Heart left ventricle (tissue), 16 donors: Measurements from ENCODE around the gene VASH1. TPM values are rescaled to one million over a fixed set of nuclear protein-coding genes. Genes with fewer than 3 reads are reported as not detected.
"Not testable (repeated sequence)": the region's sequence is repeated elsewhere in the genome, so short reads cannot be mapped to it uniquely, and the experiment has no call there.

Source experiments
- ATAC-seq, 4 donors: fragments of 200-7000 bp; cut with Tn5 transposase; one replicate each; pipeline ENCODE4 v1.9.1; 2020 to 2022; ENCODE audit warnings: moderate library complexity in 4 of 4, mild to moderate bottlenecking in 3 of 4, moderate number of reproducible peaks in 1 of 4
- DNase-seq, 5 donors: peaks; one replicate each; pipeline ENCODE4 v3.0.0-alpha.2; 2020
- H3K27ac ChIP-seq, 12 donors: fragments of 200-600 bp; sonication (generic) in 4 of 12; one replicate each; pipeline versions ENCODE4 v1.5.0 to v1.8.0; 2016 to 2022; ENCODE audit warnings: mild to moderate bottlenecking in 2 of 12
- H3K27me3 ChIP-seq, 9 donors: fragments of 200-600 bp; sonication (generic) in 2 of 9; one replicate each; pipeline versions ENCODE4 v1.5.1 to v1.8.0; 2016 to 2022; ENCODE audit warnings: mild to moderate bottlenecking in 3 of 9
- H3K36me3 ChIP-seq, 9 donors: fragments of 200-600 bp; sonication (generic) in 2 of 9; one replicate each; pipeline versions ENCODE4 v1.5.0 to v1.8.0; 2018 to 2022; ENCODE audit warnings: mild to moderate bottlenecking in 2 of 9
- H3K4me1 ChIP-seq, 12 donors: fragments of 200-600 bp; sonication (generic) in 4 of 12; one replicate each; pipeline versions ENCODE4 v1.5.0 to v1.8.0; 2016 to 2022; ENCODE audit warnings: mild to moderate bottlenecking in 3 of 12
- H3K4me3 ChIP-seq, 12 donors: fragments of 200-600 bp; sonication (generic) in 4 of 12; one replicate each; pipeline versions ENCODE4 v1.5.0 to v1.8.0; 2017 to 2022; ENCODE audit warnings: mild to moderate bottlenecking in 9 of 12, moderate library complexity in 4 of 12
- H3K9me3 ChIP-seq, 12 donors: fragments of 200-600 bp; sonication (generic) in 4 of 12; one replicate each; pipeline versions ENCODE4 v1.5.0 to v1.8.0; 2016 to 2022; ENCODE audit warnings: mild to moderate bottlenecking in 1 of 12
- POLR2A ChIP-seq, 2 donors: fragments of 450-650 bp; IDR thresholded peaks; one replicate each; pipeline ENCODE4 v1.6.1; 2017; ENCODE audit warnings: antibody characterized with exemption in 2 of 2, mild to moderate bottlenecking in 2 of 2, moderate library complexity in 2 of 2
- WGBS, 4 donors: extraction: QIAGEN DNeasy Blood & Tissue Kit in 2 of 4; methylation state at CpG; one replicate each; pipeline versions ENCODE4 v1.1.5 to v1.1.7; 2013 to 2018; 5-methylcytosine and 5-hydroxymethylcytosine counted together
- intact Hi-C, 10 donors: fragments of 100-400 bp; cut with DNase I; formaldehyde crosslinking; loops; one replicate each; pipeline versions ENCODE4 v1.11.1 to v1.14.2; 2022
- polyA plus RNA-seq, 2 donors: library from polyadenylated mRNA; stranded (reverse); fragments of 200-250 nt; gene quantifications; one replicate each; pipeline ENCODE4 v1.2.3, GENCODE V29; 2013
- total RNA-seq, 9 donors: library from RNA; depleted of rRNA in 2 of 9; stranded (reverse); fragments of >200 nt in 2 of 9; fragmentation: NEBNext Ultra II Directional in 3 of 9; extraction: Animal tissue kit (Norgen Biotek cat#: 25700) in 3 of 9; gene quantifications; one replicate each; pipeline versions ENCODE4 v1.1.0 to v1.2.4, GENCODE V29; 2016 to 2023
- TF ChIP-seq, protein P1 (sequence below), 12 donors: fragments of 200-600 bp; sonication (generic) in 4 of 12; IDR thresholded peaks; one replicate each; pipeline versions ENCODE4 v1.5.0 to v1.8.0; 2018 to 2022; ENCODE audit warnings: antibody characterized with exemption in 12 of 12, mild to moderate bottlenecking in 5 of 12
- donor health status: ischemic (EF 13 %, LVEDD 7.1; RV severe dilation, severe dysfunction).
- donor health status: healthy with polysubstance abuse.
- donor health status: DM: no; HTN: yes; CAD: no.
- donor health status: DM: no; HTN: no; CAD: no.
- donor health status: ischemic (EF 25% LVEDD 6.9; RV normal size, moderate dysfunction).
- donor health status: ischemic (EF 25% LVEDD 5.7; RV mildly dilated, moderate dysfunction).
- donor health status: healthy.
- donor health status: DM: yes; HTN: yes; CAD: no.
- donor health status: ischemic (EF 35%, LVEDD 5.7; RV mildly dilated, moderate dysfunction).
- donor health status: nonischemic (EF 11% LVEDD 7.7; RV severe dilation, severe dysfunction).
- donor health status: DM: yes; HTN: yes; CAD: no.
- donor health status: PGD.
- donor health status: ischemic (EF 29% LVEDD 5.4; RV normal size, mild dysfunction).
- donor health status: nonischemic (EF 23%, LVEDD 6.1; RV moderate dilation, normal function).

The VASH1 gene
- total and polyA plus RNA-seq, 11 donors: 7.8 to 30.8 (median 11.1) TPM

DNA sequence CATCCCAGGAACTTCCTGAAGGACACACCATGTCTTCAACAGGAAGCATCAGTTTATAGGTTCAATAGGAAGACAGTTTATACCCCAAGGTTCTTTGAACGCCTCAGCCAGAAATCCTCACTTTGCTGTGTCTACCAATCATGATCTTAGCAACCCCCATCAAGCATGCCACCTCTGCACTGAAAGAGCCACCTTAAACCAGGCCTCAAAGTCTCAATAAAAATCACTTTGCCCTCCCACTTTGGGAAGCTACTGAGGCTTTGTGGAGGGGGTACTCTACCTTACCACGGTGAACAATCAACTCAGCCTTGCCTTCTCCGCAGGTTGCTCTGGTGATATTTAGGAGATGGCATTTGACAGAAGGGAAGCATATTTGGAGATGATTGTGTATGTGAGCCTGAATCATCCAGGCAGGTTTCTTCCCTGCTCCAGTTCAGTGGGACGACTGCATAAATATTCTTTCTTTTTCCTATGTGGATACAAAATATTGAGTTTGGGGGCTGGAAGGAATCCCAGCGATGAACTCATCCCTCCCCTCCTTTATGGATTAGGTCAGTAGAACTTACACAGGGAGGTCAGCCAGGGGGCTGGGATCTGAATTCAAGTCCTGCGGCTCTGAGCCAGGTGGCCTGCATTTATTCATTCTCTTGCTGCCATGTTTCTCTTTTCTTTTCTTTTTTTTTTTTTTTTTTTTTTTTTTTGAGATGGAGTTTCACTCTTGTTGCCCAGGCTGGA, 42.8 kb upstream of the VASH1 start:
- 59 to 75% (median 73%) methylated on average over 6 of the region's 6 CpGs for WGBS, 4 donors
- peak in 2 of 5 donors; percentile 40 to 59 for DNase-seq
- intact Hi-C loops: loop anchor here in 8 of 10 donors (5.0 to 10.0 kb wide), 3 partner anchors 44 to 376 kb away; partner anchors contain the start of genes VASH1 (in 5 of the 8) and CIPC (in 1 of the 8)

DNA sequence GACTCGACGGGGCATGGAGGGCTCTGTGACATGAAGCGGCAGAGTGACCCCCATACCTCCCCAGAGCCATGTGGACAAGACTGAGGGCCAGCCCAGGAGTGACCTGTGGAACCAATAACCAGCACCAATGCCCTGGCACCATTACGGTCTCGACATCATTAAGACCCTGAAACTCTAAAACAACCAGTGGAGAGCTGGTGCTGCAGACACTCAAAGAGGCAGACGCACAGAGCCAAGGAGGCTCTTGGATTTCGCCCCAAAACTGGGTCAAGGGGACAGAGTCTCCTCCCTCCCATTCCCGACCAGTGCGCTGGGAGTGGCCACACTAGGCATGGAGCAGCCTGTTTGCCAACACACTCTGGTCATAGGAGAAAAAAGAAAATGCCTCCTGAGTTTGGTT, 41.6 kb upstream of the VASH1 start:
- intact Hi-C loops: loop anchor here in 8 of 10 donors (2.0 to 10.0 kb wide), 4 partner anchors 41 to 375 kb away; partner anchors contain the start of genes VASH1 (in 6 of the 8) and CIPC (in 1 of the 8)
- 70 to 84% (median 80%) methylated on average over 9 of the region's 9 CpGs for whole genome bisulfite sequencing, 4 donors
- H3K36me3 ChIP-seq: no peaks in the 10 kb centered on the region
- TF ChIP-seq, protein P1, sequence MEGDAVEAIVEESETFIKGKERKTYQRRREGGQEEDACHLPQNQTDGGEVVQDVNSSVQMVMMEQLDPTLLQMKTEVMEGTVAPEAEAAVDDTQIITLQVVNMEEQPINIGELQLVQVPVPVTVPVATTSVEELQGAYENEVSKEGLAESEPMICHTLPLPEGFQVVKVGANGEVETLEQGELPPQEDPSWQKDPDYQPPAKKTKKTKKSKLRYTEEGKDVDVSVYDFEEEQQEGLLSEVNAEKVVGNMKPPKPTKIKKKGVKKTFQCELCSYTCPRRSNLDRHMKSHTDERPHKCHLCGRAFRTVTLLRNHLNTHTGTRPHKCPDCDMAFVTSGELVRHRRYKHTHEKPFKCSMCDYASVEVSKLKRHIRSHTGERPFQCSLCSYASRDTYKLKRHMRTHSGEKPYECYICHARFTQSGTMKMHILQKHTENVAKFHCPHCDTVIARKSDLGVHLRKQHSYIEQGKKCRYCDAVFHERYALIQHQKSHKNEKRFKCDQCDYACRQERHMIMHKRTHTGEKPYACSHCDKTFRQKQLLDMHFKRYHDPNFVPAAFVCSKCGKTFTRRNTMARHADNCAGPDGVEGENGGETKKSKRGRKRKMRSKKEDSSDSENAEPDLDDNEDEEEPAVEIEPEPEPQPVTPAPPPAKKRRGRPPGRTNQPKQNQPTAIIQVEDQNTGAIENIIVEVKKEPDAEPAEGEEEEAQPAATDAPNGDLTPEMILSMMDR (IDR thresholded peaks at IDR 0.05): no peak
- no peak for TF ChIP-seq POLR2A (IDR thresholded peaks at IDR 0.05)
- ATAC-seq: peak in 2 of 4 donors; percentile 23 to 26
- H3K9me3 ChIP-seq: no peaks in the 10 kb centered on the region
- H3K27ac ChIP-seq: peak overlapping the region in 11 of 12 donors; percentile 65 to 84 (median 73)
- H3K4me3 ChIP-seq: no peak overlapping the region
- H3K4me1 ChIP-seq: peaks cover 6 to 80% (median 53%) of the 10 kb centered on the region in 12 donors
- H3K27me3 ChIP-seq: no peaks in the 10 kb centered on the region
- peak in 2 of 5 donors; percentile 46 to 56 for DNase-seq

More for the DNA sequence above, 42.8 kb upstream of the VASH1 start:
- Histone ChIP-seq H3K9me3 (no peaks in the 10 kb centered on the region), H3K27ac (peak overlapping the region in 3 of 12 donors; percentile 22 to 54 (median 25)), H3K27me3 (no peaks in the 10 kb centered on the region), H3K4me1 (peaks cover 6 to 84% (median 56%) of the 10 kb centered on the region in 12 donors), H3K4me3 (no peak overlapping the region), H3K36me3 (no peaks in the 10 kb centered on the region)
- TF ChIP-seq POLR2A (IDR thresholded peaks at IDR 0.05): no peak
- TF ChIP-seq, protein P1 (IDR thresholded peaks at IDR 0.05): no peak
- no peak for ATAC-seq

DNA sequence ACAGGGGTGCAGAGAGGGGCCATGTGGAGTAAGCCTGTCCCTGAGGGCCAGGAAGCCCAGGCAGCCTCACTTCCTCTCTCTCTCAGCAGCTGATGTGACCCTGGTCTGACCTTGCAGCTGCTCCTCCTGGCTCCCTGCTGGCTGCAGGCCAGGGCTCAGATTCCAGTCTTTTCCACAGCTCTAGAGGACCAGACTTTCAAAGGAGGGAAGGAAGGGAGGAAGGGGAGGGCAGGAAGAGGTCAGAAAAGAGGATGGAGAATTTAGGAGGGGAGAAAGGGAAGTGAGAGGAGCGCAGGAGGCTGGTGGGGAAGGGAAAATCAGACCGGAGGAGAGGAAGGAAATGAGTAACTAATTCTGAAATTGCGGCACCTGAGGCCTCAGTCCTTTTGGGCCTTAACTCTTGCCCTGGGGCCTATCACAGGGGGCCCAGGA, 40.9 kb upstream of the VASH1 start:
- no peak overlapping the region for H3K4me3 ChIP-seq
- H3K27ac ChIP-seq: peak overlapping the region; percentile 29 to 84 (median 72)
- no peaks in the 10 kb centered on the region for H3K27me3 ChIP-seq
- WGBS, 4 donors: 47 to 53% (median 51%) methylated on average over 3 of the region's 3 CpGs
- ATAC-seq: peak; percentile 74 to 89 (median 84)
- TF ChIP-seq, protein P1 (IDR thresholded peaks at IDR 0.05): no peak
- no peak for TF ChIP-seq POLR2A (IDR thresholded peaks at IDR 0.05)
- no peaks in the 10 kb centered on the region for H3K9me3 ChIP-seq
- no peaks in the 10 kb centered on the region for H3K36me3 ChIP-seq
- intact Hi-C loops: loop anchor here in 1 of 10 donors (2.0 kb wide), 1 partner anchor 40 kb away; the partner anchor contains the start of gene VASH1
- H3K4me1 ChIP-seq: peaks cover 6 to 73% (median 49%) of the 10 kb centered on the region in 12 donors
- DNase-seq: peak; percentile 87 to 94 (median 91)

DNA sequence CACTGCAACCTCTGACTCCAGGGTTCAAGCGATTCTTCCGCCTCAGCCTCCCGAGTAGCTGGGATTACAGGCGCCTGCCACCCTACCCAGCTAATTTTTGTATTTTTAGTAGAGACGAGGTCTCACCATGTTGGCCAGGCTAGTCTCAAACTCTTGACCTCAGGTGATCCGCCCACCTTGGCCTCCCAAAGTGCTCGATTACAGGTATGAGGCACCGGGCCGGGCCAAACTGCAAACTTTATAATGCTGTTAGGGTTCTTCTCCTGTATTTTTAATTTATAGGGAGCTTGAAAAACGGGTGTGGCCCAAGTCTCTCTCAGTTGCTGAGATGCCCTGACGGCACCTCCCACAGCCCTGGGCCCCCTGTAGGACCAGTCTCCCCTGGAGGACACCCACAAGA, 39.8 kb upstream of the VASH1 start:
- not testable (repeated sequence) for H3K9me3 ChIP-seq, DNase-seq, H3K4me3 ChIP-seq, ATAC-seq, H3K36me3 ChIP-seq, H3K27me3 ChIP-seq
- H3K27ac ChIP-seq: peak overlapping the region in 11 of 12 donors; percentile 18 to 78 (median 51)
- peaks cover 6 to 63% (median 40%) of the 10 kb centered on the region in 12 donors for H3K4me1 ChIP-seq
- intact Hi-C loops: loop anchor here in 1 of 10 donors (2.0 kb wide), 1 partner anchor 39 kb away; the partner anchor contains the start of gene VASH1
- WGBS, 4 donors: 95 to 98% (median 96%) methylated on average over 11 of the region's 11 CpGs
